Choroid plexus epithelial cell (primary cell): ENCODE results near the gene GPR68.

Experiments used
- DNase-seq: peaks from one replicate; pipeline ENCODE4 v3.0.0-alpha.2; 2010; ENCODE audit warnings: low read depth
- H3K4me3 ChIP-seq: 2 replicates; pipeline ENCODE4 v1.5.1; 2011; ENCODE audit warnings: low read depth, mild to moderate bottlenecking, control low read depth, low read length, moderate library complexity
- TF ChIP-seq, protein P1 (sequence below): conservative IDR thresholded peaks from 2 replicates; pipeline ENCODE4 v1.5.1; 2011; ENCODE audit warnings: low read depth, mild to moderate bottlenecking, control low read depth, inconsistent platforms, low read length, moderate library complexity

The GPR68 gene

DNA sequence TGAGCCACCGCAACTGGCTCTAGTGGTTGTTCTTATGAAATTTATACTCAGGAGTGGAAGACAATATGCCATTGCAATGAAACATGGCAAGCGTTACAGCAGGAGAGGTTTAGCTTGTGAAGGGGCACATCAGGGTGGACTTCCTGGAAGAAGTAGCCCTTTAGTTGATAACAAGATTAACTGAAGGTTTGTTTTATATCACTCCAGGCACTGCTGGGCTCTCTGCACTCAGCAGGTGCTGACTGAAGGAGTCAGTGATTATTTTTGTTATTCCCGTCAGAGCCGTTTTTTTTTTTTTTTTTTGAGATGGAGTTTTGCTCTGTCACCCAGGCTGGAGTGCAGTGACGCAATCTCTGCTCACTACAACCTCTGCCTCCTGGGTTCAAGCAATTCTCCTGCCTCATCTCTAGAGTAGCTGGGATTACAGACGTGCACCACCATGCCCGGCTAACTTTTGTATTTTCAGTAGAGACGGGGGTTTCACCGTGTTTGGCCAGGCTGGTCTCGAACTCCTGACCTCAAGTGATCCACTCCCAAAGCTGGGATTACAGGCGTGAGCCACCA, 17.6 kb upstream of the GPR68 start:
- TF ChIP-seq, protein P1, sequence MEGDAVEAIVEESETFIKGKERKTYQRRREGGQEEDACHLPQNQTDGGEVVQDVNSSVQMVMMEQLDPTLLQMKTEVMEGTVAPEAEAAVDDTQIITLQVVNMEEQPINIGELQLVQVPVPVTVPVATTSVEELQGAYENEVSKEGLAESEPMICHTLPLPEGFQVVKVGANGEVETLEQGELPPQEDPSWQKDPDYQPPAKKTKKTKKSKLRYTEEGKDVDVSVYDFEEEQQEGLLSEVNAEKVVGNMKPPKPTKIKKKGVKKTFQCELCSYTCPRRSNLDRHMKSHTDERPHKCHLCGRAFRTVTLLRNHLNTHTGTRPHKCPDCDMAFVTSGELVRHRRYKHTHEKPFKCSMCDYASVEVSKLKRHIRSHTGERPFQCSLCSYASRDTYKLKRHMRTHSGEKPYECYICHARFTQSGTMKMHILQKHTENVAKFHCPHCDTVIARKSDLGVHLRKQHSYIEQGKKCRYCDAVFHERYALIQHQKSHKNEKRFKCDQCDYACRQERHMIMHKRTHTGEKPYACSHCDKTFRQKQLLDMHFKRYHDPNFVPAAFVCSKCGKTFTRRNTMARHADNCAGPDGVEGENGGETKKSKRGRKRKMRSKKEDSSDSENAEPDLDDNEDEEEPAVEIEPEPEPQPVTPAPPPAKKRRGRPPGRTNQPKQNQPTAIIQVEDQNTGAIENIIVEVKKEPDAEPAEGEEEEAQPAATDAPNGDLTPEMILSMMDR = no peak
- DNase-seq = no peak

DNA sequence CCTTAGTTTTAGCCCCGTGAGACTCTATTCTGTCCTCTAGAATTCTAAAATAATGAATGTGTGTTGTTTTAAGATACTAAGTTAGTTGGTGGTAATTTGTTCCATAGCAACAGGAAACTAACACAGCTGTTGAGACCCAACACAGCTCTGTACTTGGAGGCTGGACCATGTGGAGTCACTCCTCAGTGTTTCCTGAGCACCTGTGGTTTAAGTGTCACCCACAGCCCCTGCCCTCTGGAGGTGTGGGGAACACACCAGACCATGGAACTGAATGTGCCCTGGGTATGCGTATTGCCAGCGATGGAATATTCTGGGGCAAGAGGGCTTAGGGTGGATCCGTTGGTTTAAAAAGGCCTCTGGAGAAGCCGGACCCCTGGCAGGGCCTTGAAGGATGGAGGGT, 16.6 kb upstream of the GPR68 start:
- TF ChIP-seq, protein P1 = no peak
- no peak overlapping the region for H3K4me3 ChIP-seq
- DNase-seq = no peak

More for the DNA sequence above, 17.6 kb upstream of the GPR68 start:
- H3K4me3 ChIP-seq = no peak overlapping the region

DNA sequence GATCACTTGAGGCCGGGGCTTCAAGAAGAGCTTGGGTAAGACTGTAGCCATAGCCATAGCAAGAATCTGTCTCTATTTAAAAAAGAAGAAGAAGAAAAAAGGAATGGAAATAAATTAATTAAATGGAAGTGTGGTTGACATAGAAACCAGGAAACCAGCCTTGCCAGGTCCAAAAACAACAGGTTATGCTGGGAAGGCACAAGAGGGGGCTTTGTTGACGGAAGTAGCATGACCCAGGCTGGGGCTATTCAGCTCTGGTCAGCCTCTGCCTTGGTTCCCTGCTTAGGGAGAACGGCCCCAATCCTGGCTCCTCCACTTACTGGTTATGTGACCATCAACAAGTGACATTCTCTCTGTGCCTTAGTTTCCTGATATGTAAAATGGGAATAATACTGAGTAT, 14.4 kb upstream of the GPR68 start:
- TF ChIP-seq, protein P1 = no peak
- no peak overlapping the region for H3K4me3 ChIP-seq
- no peak for DNase-seq

DNA sequence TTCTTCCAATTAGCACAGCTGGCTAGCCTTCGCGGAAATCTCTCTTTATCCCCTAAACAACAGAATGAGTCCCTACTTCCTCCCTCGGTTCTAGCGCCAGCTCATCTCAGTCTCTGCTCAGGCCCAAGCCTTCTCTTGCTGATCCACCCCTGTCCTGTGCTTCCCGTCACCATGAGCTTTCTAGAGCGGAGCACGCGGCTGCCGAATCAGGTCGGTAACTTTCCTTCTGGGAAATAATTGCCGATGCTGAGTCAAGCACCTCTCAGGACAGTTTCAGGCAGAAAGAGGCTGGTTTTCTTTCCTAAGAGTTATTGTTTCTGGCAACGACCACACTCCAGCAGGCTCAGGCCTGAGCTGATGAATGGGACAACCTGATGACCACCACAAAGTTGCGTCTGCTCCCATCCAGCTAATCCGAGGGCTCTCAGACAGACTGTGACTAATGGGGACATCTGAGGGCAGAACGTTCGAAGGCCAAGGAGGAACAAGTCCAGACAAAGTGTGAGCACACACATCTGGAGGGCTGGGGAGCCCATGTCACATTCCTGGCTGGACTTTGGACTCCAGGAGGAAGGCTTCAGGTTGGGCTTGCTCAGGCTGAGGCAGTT, 13.6 kb upstream of the GPR68 start:
- H3K4me3 ChIP-seq = no peak overlapping the region
- TF ChIP-seq, protein P1 = no peak
- DNase-seq = no peak

DNA sequence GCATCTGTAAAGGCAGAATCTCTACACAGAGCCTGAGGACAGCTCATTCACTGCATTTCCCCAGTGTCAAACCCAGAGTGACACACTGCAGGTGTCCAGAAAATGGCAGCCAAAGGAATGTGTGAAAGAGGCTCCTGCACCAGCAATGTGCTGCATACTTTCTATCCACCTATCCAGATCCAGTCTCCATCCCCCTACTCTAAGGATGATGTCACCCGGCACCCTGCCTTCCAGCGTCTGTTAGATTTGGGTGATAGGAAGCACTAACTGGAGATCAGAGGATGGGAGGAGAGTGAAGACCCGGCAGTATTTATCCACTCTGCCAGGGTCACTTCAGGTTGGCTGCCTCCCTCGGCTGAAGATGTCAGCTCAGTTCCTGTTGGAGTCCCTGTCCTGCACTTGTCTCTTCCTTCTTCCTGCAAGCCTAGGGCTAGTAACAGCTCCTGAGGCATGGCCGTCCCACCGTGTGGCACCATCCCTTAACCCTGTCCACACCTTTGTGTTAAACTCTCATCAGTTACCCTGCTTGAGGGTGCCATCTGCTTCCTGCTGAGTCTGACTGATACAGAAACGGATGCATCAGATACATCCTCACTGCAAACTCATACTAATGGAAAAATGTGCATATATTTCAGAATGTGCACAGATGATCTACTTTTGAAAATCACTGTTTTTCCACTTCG, 13.0 kb upstream of the GPR68 start:
- TF ChIP-seq, protein P1 = no peak
- H3K4me3 ChIP-seq = no peak overlapping the region
- DNase-seq = no peak

DNA sequence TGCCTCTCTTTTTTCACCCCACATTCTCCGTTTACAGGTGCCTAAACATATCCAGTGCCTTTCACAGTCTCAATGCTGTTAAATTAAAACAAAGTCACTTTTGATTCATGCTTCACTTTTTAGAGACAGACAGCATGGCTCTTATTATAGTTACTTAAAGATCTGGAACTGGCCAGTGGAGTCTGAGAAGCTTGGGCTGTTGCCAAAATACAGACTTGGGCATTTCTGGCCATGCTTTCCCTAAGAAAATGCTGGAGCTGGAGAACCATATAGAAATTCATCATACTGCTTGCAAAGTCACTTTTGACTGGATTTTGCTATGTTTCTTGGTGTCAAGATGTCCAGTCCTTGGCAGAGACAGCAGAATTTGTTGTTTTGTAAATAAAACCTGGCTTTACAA, 12.2 kb upstream of the GPR68 start:
- no peak overlapping the region for H3K4me3 ChIP-seq
- TF ChIP-seq, protein P1 = no peak
- no peak for DNase-seq
